Fibroblast of lung (primary cell): ENCODE data around the gene PLPP1.

Experiments used
- CTCF ChIP-seq, 2 donors: IDR thresholded peaks in 1 of 2; conservative IDR thresholded peaks in 1 of 2; 1 replicate in 1 of 2; 2 replicates in 1 of 2; pipeline ENCODE4 v1.5.1; 2011 to 2012; ENCODE audit warnings: low read length in 2 of 2, control low read depth in 1 of 2, inconsistent platforms in 1 of 2, low read depth in 1 of 2, mild to moderate bottlenecking in 1 of 2
- EZH2 ChIP-seq: IDR thresholded peaks from 2 replicates; pipeline ENCODE4 v1.5.1; 2012; ENCODE audit warnings: low read length, control low read depth, mild to moderate bottlenecking; ENCODE audit errors: missing control alignments

GRCh38 chr5:55557123-55557522, 22.4 kb upstream of the PLPP1 start:
- no peak for TF ChIP-seq CTCF (conservative IDR thresholded peaks at IDR 0.05 in 1 of 2, IDR thresholded peaks at IDR 0.05 in 1 of 2; ENCODE audit: low read depth in 1 of 2, low read length in 2 of 2)
- no peak for TF ChIP-seq EZH2
